A549 (cell line): ENCODE results near the gene RMND5B. TPM values are rescaled to one million over a fixed set of nuclear protein-coding genes. Genes with fewer than 3 reads are reported as not detected.
A peak's percentile ranks its signal among the peaks of the same experiment; 100 is the strongest.

Experiments used
- ATAC-seq, 2 experiments: fragments of 200-7000 bp in 1 of 2; fragments of >200 bp in 1 of 2; cut with Nextera tagmentation in 1 of 2; cut with Tn5 transposase in 1 of 2; 3 replicates each; pipeline versions ENCODE4 v1.8.0 to v1.9.1; 2018 to 2020; ENCODE audit warnings: mild to moderate bottlenecking in 1 of 2, moderate library complexity in 1 of 2
- CTCF ChIA-PET: fragments of 300-600 bp; sonication (Branson Sonifier 250); formaldehyde crosslinking; extraction: SDS; loops from one replicate; lab custom pipeline; 2021; ENCODE audit warnings: antibody characterized with exemption, inconsistent platforms; lab: Yijun Ruan, JAX
- POLR2A ChIA-PET: fragments of 350-600 bp; formaldehyde crosslinking; extraction: SDS; loops from one replicate; lab custom pipeline; 2021; ENCODE audit warnings: antibody characterized with exemption, inconsistent platforms; lab: Yijun Ruan, JAX
- DNase-seq, 2 experiments: peaks; one replicate each; pipeline versions ENCODE4 v3.0.0 to v3.0.0-alpha.2; 2011 to 2016; ENCODE audit warnings: low read depth in 1 of 2, low spot score in 1 of 2
- FAIRE-seq: peaks from 2 replicates; lab custom pipeline; 2011; peaks lifted over from hg19 to GRCh38; lab: Jason Lieb, UNC
- H3K27ac ChIP-seq, 2 experiments: fragments of >200 bp; sonication (Bioruptor Twin); formaldehyde crosslinking; 3 replicates each; pipeline ENCODE4 v1.5.1; 2016 to 2017
- H3K4me1 ChIP-seq: fragments of >200 bp; sonication (Bioruptor Twin); formaldehyde crosslinking; 3 replicates; pipeline ENCODE4 v1.6.1; 2016
- H3K4me2 ChIP-seq: fragments of >200 bp; sonication (Bioruptor Twin); formaldehyde crosslinking; 3 replicates; pipeline ENCODE4 v1.6.1; 2016
- H3K4me3 ChIP-seq: fragments of >200 bp; sonication (Bioruptor Twin); formaldehyde crosslinking; 3 replicates; pipeline ENCODE4 v1.5.1; 2016
- H3K9me3 ChIP-seq: fragments of >200 bp; sonication (Bioruptor Twin); formaldehyde crosslinking; 3 replicates; pipeline ENCODE4 v1.6.1; 2016
- BCL3 ChIP-seq: fragments of >200 bp; sonication (Bioruptor Twin); formaldehyde crosslinking; IDR thresholded peaks from 3 replicates; pipeline ENCODE4 v1.6.1; 2016
- BHLHE40 ChIP-seq: IDR thresholded peaks from 2 replicates; pipeline ENCODE4 v1.6.1; 2012; ENCODE audit warnings: low read depth, low read length, inconsistent platforms
- CBX2 ChIP-seq: fragments of 200-600 bp; sonication (generic); IDR thresholded peaks from 2 replicates; pipeline ENCODE4 v1.6.1; 2016; ENCODE audit warnings: low read depth, mild to moderate bottlenecking, borderline replicate concordance
- CEBPB ChIP-seq, 2 experiments: fragments of >200 bp in 1 of 2; sonication (Bioruptor Twin) in 1 of 2; formaldehyde crosslinking in 1 of 2; IDR thresholded peaks; 2 replicates each; pipeline ENCODE4 v1.6.1; 2012 to 2016
- CHD2 ChIP-seq: fragments of 150-350 bp; IDR thresholded peaks from 2 replicates; pipeline ENCODE4 v1.6.1; 2014; ENCODE audit warnings: low read length; ENCODE audit not compliant: partially characterized antibody
- EHMT2 ChIP-seq: fragments of 200-600 bp; sonication (generic); IDR thresholded peaks from 2 replicates; pipeline ENCODE4 v1.6.1; 2016; ENCODE audit warnings: antibody characterized with exemption, low read depth, mild to moderate bottlenecking, moderate library complexity
- ELK1 ChIP-seq: fragments of 150-350 bp; IDR thresholded peaks from 2 replicates; pipeline ENCODE4 v1.6.1; 2014; ENCODE audit warnings: low read depth, mild to moderate bottlenecking, low read length
- ESRRA ChIP-seq: fragments of 150-350 bp; IDR thresholded peaks from 2 replicates; pipeline ENCODE4 v1.6.1; 2014; ENCODE audit warnings: mild to moderate bottlenecking, low read length, borderline replicate concordance
- FOSB ChIP-seq: fragments of 250-450 bp; sonication (Bioruptor Pico); IDR thresholded peaks from 2 replicates; pipeline ENCODE4 v1.5.0; 2020; ENCODE audit warnings: mild to moderate bottlenecking, moderate library complexity
- HOXA7 ChIP-seq: fragments of 250-450 bp; sonication (Bioruptor Pico); IDR thresholded peaks from 2 replicates; pipeline ENCODE4 v1.5.0; 2020; ENCODE audit warnings: mild to moderate bottlenecking, moderate library complexity
- HOXB13 ChIP-seq: fragments of 250-450 bp; sonication (Bioruptor Pico); IDR thresholded peaks from 2 replicates; pipeline ENCODE4 v1.5.0; 2020; ENCODE audit warnings: low read depth, mild to moderate bottlenecking, moderate library complexity
- KDM5A ChIP-seq: fragments of 200-600 bp; sonication (generic); IDR thresholded peaks from 2 replicates; pipeline ENCODE4 v1.6.1; 2016; ENCODE audit warnings: antibody characterized with exemption, mild to moderate bottlenecking
- MAFK ChIP-seq: fragments of 450-650 bp; IDR thresholded peaks from 2 replicates; pipeline ENCODE4 v1.6.1; 2014; ENCODE audit not compliant: partially characterized antibody
- MYC ChIP-seq: IDR thresholded peaks from 2 replicates; pipeline ENCODE4 v1.6.1; 2012; ENCODE audit warnings: mild to moderate bottlenecking, inconsistent platforms, low read length, improper control_type of control experiment, borderline replicate concordance
- NR3C1 ChIP-seq: fragments of >200 bp; sonication (Bioruptor Twin); formaldehyde crosslinking; IDR thresholded peaks from 3 replicates; pipeline ENCODE4 v1.6.1; 2017
- POLR2A ChIP-seq: IDR thresholded peaks from 2 replicates; pipeline ENCODE4 v1.6.1; 2012; ENCODE audit warnings: mild to moderate bottlenecking, low read length
- POLR2AphosphoS2 ChIP-seq: conservative IDR thresholded peaks from 2 replicates; pipeline ENCODE4 v1.6.1; 2012; ENCODE audit warnings: low read length, improper control_type of control experiment, inconsistent platforms
- RAD21 ChIP-seq, 2 experiments: fragments of >200 bp in 1 of 2; sonication (Bioruptor Twin) in 1 of 2; formaldehyde crosslinking in 1 of 2; IDR thresholded peaks in 1 of 2; conservative IDR thresholded peaks in 1 of 2; 2 replicates in 1 of 2; 3 replicates in 1 of 2; pipeline ENCODE4 v1.6.1; 2012 to 2018; ENCODE audit warnings: inconsistent platforms in 1 of 2
- RARB ChIP-seq: fragments of 250-450 bp; sonication (Bioruptor Pico); IDR thresholded peaks from 2 replicates; pipeline ENCODE4 v1.8.0; 2021; ENCODE audit warnings: mild to moderate bottlenecking, moderate library complexity
- RCOR1 ChIP-seq: fragments of 150-350 bp; IDR thresholded peaks from 2 replicates; pipeline ENCODE4 v1.6.1; 2014; ENCODE audit warnings: antibody characterized with exemption, low read length, low read depth
- RFX5 ChIP-seq: fragments of 450-650 bp; IDR thresholded peaks from 2 replicates; pipeline ENCODE4 v1.7.1; 2014; ENCODE audit warnings: antibody characterized with exemption, mild to moderate bottlenecking, moderate library complexity
- TFCP2L1 ChIP-seq: fragments of 250-450 bp; sonication (Bioruptor Pico); IDR thresholded peaks from 2 replicates; pipeline ENCODE4 v1.5.0; 2021; ENCODE audit warnings: mild to moderate bottlenecking
- ZC3H11A ChIP-seq: fragments of 450-650 bp; IDR thresholded peaks from 2 replicates; pipeline ENCODE4 v1.6.1; 2014; ENCODE audit warnings: antibody characterized with exemption, mild to moderate bottlenecking
- ZFP36 ChIP-seq: fragments of 450-650 bp; IDR thresholded peaks from 2 replicates; pipeline ENCODE4 v1.6.1; 2014; ENCODE audit warnings: borderline replicate concordance; ENCODE audit not compliant: partially characterized antibody
- WGBS: methylation state at CpG from one replicate; pipeline ENCODE4 v1.1.6; 2017; ENCODE audit errors: missing lambda C conversion rate; 5-methylcytosine and 5-hydroxymethylcytosine counted together
- polyA plus RNA-seq, 4 experiments: library from polyadenylated mRNA; depleted of rRNA in 3 of 4; stranded (reverse); fragments of >200 nt; fragmentation: RNase III in 1 of 4; extraction: RNeasy Plus Mini Kit Qiagen cat#74134 plus additional on column Dnase treatment in 1 of 4; gene quantifications; 2 replicates in 3 of 4; 3 replicates in 1 of 4; pipeline ENCODE4 v1.2.3, GENCODE V29; 2011 to 2017
- TF ChIP-seq, protein P1 (sequence below): IDR thresholded peaks from 2 replicates; pipeline ENCODE4 v1.6.1; 2012
- TF ChIP-seq, protein P2 (sequence below): IDR thresholded peaks from 2 replicates; pipeline ENCODE4 v1.6.1; 2012; ENCODE audit warnings: low read depth, borderline replicate concordance
- TF ChIP-seq, protein P3 (sequence below): fragments of 250-450 bp; sonication (Bioruptor Pico); IDR thresholded peaks from 2 replicates; pipeline ENCODE4 v1.5.0; 2020; ENCODE audit warnings: low read depth, mild to moderate bottlenecking, moderate library complexity

Gene RMND5B
- polyA plus RNA-seq, 2 of the 4 experiments (the other 2 are of a cell fraction), result 20.2 to 30.3 TPM

DNA sequence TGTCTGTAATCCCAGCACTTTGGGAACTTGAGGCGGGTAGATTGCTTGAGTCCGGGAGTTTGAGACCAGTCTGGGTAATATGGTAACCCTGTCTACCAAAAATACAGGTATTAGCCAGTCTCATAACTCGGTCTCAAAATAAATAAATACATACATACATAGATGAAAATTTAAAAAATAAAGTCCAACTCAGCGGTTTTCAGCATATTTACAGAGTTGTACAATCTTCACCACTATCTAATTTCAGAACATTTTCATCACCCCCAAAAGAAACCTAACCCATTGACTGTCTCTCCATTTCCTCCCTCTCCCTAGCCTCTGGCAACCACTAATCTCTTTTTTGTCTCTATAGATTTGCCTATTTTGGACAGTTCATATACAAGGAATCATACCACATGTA, 10.7 kb downstream of the RMND5B start:
- CTCF ChIA-PET, result interaction anchor here (0.7 to 9.3 kb wide), 4 partner anchors 21 to 66 kb away, joined by 3 to 174 read pairs (median 4); no protein-coding TSS in a partner anchor
- TF ChIP-seq ELK1, result no peak
- peak; percentile 35 for TF ChIP-seq MAFK
- H3K4me3 ChIP-seq, result no peak overlapping the region
- peaks cover 5% of the 10 kb centered on the region; the same call in 2 of the 3 replicates for H3K4me1 ChIP-seq
- 92% methylated on average over 4 of the region's 4 CpGs for WGBS
- POLR2A ChIA-PET, result no interaction called here
- H3K4me2 ChIP-seq, result no peak overlapping the region
- FAIRE-seq (no peak), ATAC-seq (no peak), DNase-seq (no peak)
- H3K9me3 ChIP-seq, result no peaks in the 10 kb centered on the region
- H3K27ac ChIP-seq, result no peak overlapping the region

GRCh38 chr5:178142642-178143041, 11.8 kb downstream of the RMND5B start:
- DNase-seq (no peak), ATAC-seq (no peak)
- Histone ChIP-seq H3K4me3 (no peak overlapping the region), H3K4me2 (no peak overlapping the region), H3K4me1 (peaks cover 8% of the 10 kb centered on the region; the same call in 2 of the 3 replicates), H3K9me3 (no peaks in the 10 kb centered on the region), H3K27ac (no peak overlapping the region)
- CTCF ChIA-PET, result interaction anchor here (1.0 to 9.3 kb wide), 5 partner anchors 9 to 66 kb away, joined by 3 to 174 read pairs (median 6); no protein-coding TSS in a partner anchor
- POLR2A ChIA-PET, result interaction anchor here (1.9 kb wide), 1 partner anchor 11 kb away, joined by 7 read pairs; the partner anchor contains the start of gene NHP2
- 91% methylated on average over 20 of the region's 20 CpGs for WGBS
- TF ChIP-seq CBX2 (no peak), CHD2 (no peak), RCOR1 (no peak), POLR2AphosphoS2 (no peak), TFCP2L1 (CRISPR knock-in tag) (no peak), ZFP36 (no peak), BHLHE40 (no peak), KDM5A (no peak), FOSB (CRISPR knock-in tag) (no peak)
- TF ChIP-seq, protein P1, sequence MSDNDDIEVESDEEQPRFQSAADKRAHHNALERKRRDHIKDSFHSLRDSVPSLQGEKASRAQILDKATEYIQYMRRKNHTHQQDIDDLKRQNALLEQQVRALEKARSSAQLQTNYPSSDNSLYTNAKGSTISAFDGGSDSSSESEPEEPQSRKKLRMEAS, result no peak
- TF ChIP-seq, protein P2, sequence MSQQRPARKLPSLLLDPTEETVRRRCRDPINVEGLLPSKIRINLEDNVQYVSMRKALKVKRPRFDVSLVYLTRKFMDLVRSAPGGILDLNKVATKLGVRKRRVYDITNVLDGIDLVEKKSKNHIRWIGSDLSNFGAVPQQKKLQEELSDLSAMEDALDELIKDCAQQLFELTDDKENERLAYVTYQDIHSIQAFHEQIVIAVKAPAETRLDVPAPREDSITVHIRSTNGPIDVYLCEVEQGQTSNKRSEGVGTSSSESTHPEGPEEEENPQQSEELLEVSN, result no peak
- TF ChIP-seq, all 56 proteins: peak for 0
- FAIRE-seq, result no peak

DNA sequence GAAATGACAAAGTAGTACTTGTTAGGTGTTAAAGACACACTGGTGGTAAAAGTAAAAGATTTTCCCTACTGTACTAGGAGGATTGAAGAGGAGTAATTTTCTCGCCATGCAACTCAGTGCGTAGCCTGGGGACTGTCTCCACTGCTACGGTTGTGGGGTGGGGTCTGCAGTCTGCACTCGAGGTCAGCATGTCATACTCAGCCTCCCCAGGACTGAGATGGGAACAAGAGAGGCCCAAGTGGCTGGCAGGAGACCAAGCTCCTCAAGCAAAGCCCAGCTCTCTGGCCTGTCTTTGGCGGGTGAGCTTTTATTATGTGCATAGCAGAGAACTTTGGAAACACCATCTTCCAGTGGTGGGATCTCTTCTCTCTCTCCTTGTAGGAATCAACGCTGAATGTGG, 12.4 kb downstream of the RMND5B start:
- Histone ChIP-seq H3K4me1 (peaks cover 8% of the 10 kb centered on the region; the same call in 2 of the 3 replicates), H3K27ac (no peak overlapping the region)
- POLR2A ChIA-PET, result interaction anchor here (1.9 kb wide), 1 partner anchor 10 kb away, joined by 7 read pairs; the partner anchor contains the start of gene NHP2
- WGBS, result 83% methylated on average over 6 of the region's 6 CpGs
- TF ChIP-seq ESRRA, result no peak
- TF ChIP-seq BCL3, result no peak
- no peak for TF ChIP-seq POLR2A
- TF ChIP-seq HOXA7 (CRISPR knock-in tag), result no peak
- no peak for TF ChIP-seq POLR2AphosphoS2
- no peak for TF ChIP-seq MYC
- no peak for TF ChIP-seq CBX2
- TF ChIP-seq RARB, result no peak
- no peak for TF ChIP-seq EHMT2
- TF ChIP-seq HOXB13 (CRISPR knock-in tag), result no peak
- no peak for TF ChIP-seq NR3C1
- no peak for TF ChIP-seq CHD2
- no peak for TF ChIP-seq RAD21 (conservative IDR thresholded peaks at IDR 0.05 in 1 of 2, IDR thresholded peaks at IDR 0.05 in 1 of 2)
- TF ChIP-seq ZFP36, result no peak
- no peak for TF ChIP-seq ELK1
- no peak for TF ChIP-seq ZC3H11A
- no peak for TF ChIP-seq RFX5
- TF ChIP-seq, protein P3, sequence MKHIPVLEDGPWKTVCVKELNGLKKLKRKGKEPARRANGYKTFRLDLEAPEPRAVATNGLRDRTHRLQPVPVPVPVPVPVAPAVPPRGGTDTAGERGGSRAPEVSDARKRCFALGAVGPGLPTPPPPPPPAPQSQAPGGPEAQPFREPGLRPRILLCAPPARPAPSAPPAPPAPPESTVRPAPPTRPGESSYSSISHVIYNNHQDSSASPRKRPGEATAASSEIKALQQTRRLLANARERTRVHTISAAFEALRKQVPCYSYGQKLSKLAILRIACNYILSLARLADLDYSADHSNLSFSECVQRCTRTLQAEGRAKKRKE (CRISPR knock-in tag), result no peak
- TF ChIP-seq CEBPB (IDR thresholded peaks at IDR 0.05), result no peak
- TF ChIP-seq BHLHE40, result no peak
- TF ChIP-seq, all 56 proteins: peak for 0
- no peak overlapping the region for H3K4me2 ChIP-seq
- DNase-seq (no peak), ATAC-seq (no peak), FAIRE-seq (no peak)
- H3K4me3 ChIP-seq, result no peak overlapping the region
- CTCF ChIA-PET, result interaction anchor here (1.0 to 9.3 kb wide), 10 partner anchors 8 to 161 kb away, joined by 3 to 174 read pairs (median 6); no protein-coding TSS in a partner anchor
- H3K9me3 ChIP-seq, result no peaks in the 10 kb centered on the region
